DND-41 (cell line): Measurements from ENCODE around the gene FTO.

Source experiments
- EZH2 ChIP-seq: IDR thresholded peaks from 3 replicates; pipeline ENCODE4 v1.6.1; 2012; ENCODE audit warnings: borderline replicate concordance, low read depth, mild to moderate bottlenecking, moderate library complexity, low read length, inconsistent platforms; ENCODE audit not compliant: severe bottlenecking
- TF ChIP-seq, protein P1 (sequence below): IDR thresholded peaks from 2 replicates; pipeline ENCODE4 v1.5.1; 2012; ENCODE audit warnings: borderline replicate concordance, low read length, moderate library complexity, mild to moderate bottlenecking; ENCODE audit not compliant: poor library complexity, severe bottlenecking; ENCODE audit errors: extremely low read depth

DNA sequence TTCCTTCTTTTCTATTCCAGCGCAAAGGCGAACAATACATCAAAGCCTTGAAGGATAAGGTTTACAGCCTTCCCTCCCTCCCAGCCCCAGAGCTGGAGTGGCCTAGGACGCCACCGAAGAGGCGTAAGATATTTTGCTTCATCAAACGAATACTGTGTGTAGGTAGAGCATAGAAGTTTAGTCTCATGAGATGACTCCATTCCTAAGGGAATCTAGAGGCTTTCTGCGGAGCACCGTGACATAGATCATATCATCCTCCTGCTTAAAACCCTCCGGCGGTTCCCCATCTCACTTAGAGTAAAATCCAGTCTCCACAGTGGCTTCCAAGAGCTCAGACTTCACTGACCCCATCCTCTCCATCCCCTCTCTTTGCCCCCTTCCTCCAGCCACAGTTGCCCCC, 390.7 kb downstream of the FTO start:
- TF ChIP-seq, protein P1, sequence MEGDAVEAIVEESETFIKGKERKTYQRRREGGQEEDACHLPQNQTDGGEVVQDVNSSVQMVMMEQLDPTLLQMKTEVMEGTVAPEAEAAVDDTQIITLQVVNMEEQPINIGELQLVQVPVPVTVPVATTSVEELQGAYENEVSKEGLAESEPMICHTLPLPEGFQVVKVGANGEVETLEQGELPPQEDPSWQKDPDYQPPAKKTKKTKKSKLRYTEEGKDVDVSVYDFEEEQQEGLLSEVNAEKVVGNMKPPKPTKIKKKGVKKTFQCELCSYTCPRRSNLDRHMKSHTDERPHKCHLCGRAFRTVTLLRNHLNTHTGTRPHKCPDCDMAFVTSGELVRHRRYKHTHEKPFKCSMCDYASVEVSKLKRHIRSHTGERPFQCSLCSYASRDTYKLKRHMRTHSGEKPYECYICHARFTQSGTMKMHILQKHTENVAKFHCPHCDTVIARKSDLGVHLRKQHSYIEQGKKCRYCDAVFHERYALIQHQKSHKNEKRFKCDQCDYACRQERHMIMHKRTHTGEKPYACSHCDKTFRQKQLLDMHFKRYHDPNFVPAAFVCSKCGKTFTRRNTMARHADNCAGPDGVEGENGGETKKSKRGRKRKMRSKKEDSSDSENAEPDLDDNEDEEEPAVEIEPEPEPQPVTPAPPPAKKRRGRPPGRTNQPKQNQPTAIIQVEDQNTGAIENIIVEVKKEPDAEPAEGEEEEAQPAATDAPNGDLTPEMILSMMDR, result no peak
- no peak for TF ChIP-seq EZH2
